ENCODE measurements around the gene TRIOBP.
A peak's percentile ranks its signal among the peaks of the same experiment; 100 is the strongest.

The TRIOBP gene

GRCh38 chr22:37669586-37669985, 27.3 kb upstream of the TRIOBP start:
- TF ChIP-seq FOXP2 (optimal IDR thresholded peaks at IDR 0.05; ENCODE audit: borderline replicate concordance, extremely low read depth, extremely low read length, insufficient read depth) (no peak), REST (IDR thresholded peaks at IDR 0.05; ENCODE audit: insufficient read depth in 1 of 2, low read depth in 2 of 2, low read length in 2 of 2) (no peak), TAF1 (IDR thresholded peaks at IDR 0.05; ENCODE audit: borderline replicate concordance, insufficient read depth, low read length) (no peak), POLR2AphosphoS5 (IDR thresholded peaks at IDR 0.05; ENCODE audit: low read depth, low read length) (no peak), SIN3A (IDR thresholded peaks at IDR 0.05; ENCODE audit: borderline replicate concordance, insufficient read depth, low read length) (no peak)

- TF ChIP-seq SIN3A (IDR thresholded peaks at IDR 0.05; ENCODE audit: borderline replicate concordance, insufficient read depth, low read length): no peak
- no peak for TF ChIP-seq TAF1 (IDR thresholded peaks at IDR 0.05; ENCODE audit: borderline replicate concordance, insufficient read depth, low read length)
- TF ChIP-seq REST (IDR thresholded peaks at IDR 0.05; ENCODE audit: insufficient read depth in 1 of 2, low read depth in 2 of 2, low read length in 2 of 2): no peak
- no peak for TF ChIP-seq FOXP2 (optimal IDR thresholded peaks at IDR 0.05; ENCODE audit: borderline replicate concordance, extremely low read depth, extremely low read length, insufficient read depth)
- TF ChIP-seq POLR2AphosphoS5 (IDR thresholded peaks at IDR 0.05; ENCODE audit: low read depth, low read length): no peak
These were observed 24.5 kb upstream of the TRIOBP start for GRCh38 chr22:37672206-37672919.

- TF ChIP-seq TAF1 (IDR thresholded peaks at IDR 0.05; ENCODE audit: borderline replicate concordance, insufficient read depth, low read length): no peak
- TF ChIP-seq FOXP2 (optimal IDR thresholded peaks at IDR 0.05; ENCODE audit: borderline replicate concordance, extremely low read depth, extremely low read length, insufficient read depth): no peak
These were observed 23.9 kb upstream of the TRIOBP start for GRCh38 chr22:37672920-37673455.

GRCh38 chr22:37674248-37674647, 22.6 kb upstream of the TRIOBP start:
- no peak for TF ChIP-seq FOXP2 (optimal IDR thresholded peaks at IDR 0.05; ENCODE audit: borderline replicate concordance, extremely low read depth, extremely low read length, insufficient read depth)
- TF ChIP-seq REST (IDR thresholded peaks at IDR 0.05; ENCODE audit: insufficient read depth in 1 of 2, low read depth in 2 of 2, low read length in 2 of 2): no peak
- no peak for TF ChIP-seq POLR2AphosphoS5 (IDR thresholded peaks at IDR 0.05; ENCODE audit: low read depth, low read length)
- TF ChIP-seq SIN3A (IDR thresholded peaks at IDR 0.05; ENCODE audit: borderline replicate concordance, insufficient read depth, low read length): no peak
- no peak for TF ChIP-seq TAF1 (IDR thresholded peaks at IDR 0.05; ENCODE audit: borderline replicate concordance, insufficient read depth, low read length)

GRCh38 chr22:37674951-37675929, 21.6 kb upstream of the TRIOBP start, which contains the start of gene LGALS1:
LGALS1 (plus strand) TSS chr22:37675636; CDS start chr22:37675703, 67 bp downstream.
- peak; percentile 87 for TF ChIP-seq FOXP2 (optimal IDR thresholded peaks at IDR 0.05; ENCODE audit: borderline replicate concordance, extremely low read depth, extremely low read length, insufficient read depth)
- peak; percentile 57; the same call in 1 of the 2 replicates for TF ChIP-seq TAF1 (IDR thresholded peaks at IDR 0.05; ENCODE audit: borderline replicate concordance, insufficient read depth, low read length)
- TF ChIP-seq POLR2AphosphoS5 (IDR thresholded peaks at IDR 0.05; ENCODE audit: low read depth, low read length): peak; percentile 99
- 0 out of 4 replicates have a peak, but pooled peaks of 1 of the 2 experiments have one; percentile 26 for TF ChIP-seq REST (IDR thresholded peaks at IDR 0.05; ENCODE audit: insufficient read depth in 1 of 2, low read depth in 2 of 2, low read length in 2 of 2)
- TF ChIP-seq SIN3A (IDR thresholded peaks at IDR 0.05; ENCODE audit: borderline replicate concordance, insufficient read depth, low read length): peak; percentile 45; the same call in 1 of the 2 replicates
